B cell (primary cell): ENCODE measurements around the gene MIX23. TPM values are rescaled to one million over a fixed set of nuclear protein-coding genes. Genes with fewer than 3 reads are reported as not detected.

Experiments
- ATAC-seq: fragments of 200-7000 bp; cut with Tn5 transposase; one replicate; pipeline ENCODE4 v1.10.0; 2021; ENCODE audit warnings: low read depth, mild to moderate bottlenecking, moderate number of reproducible peaks, moderate library complexity
- CTCF ChIA-PET: fragments of 350-600 bp; sonication (Branson Sonifier 250); formaldehyde crosslinking; loops from one replicate; lab custom pipeline; 2021; ENCODE audit warnings: antibody characterized with exemption, inconsistent platforms; lab: Charles Lee
- POLR2A ChIA-PET: fragments of 350-600 bp; sonication (Branson Sonifier 250); formaldehyde crosslinking; loops from one replicate; lab custom pipeline; 2021; ENCODE audit warnings: antibody characterized with exemption; lab: Charles Lee
- DNase-seq: peaks from one replicate; pipeline ENCODE4 v3.0.0; 2013
- H2AFZ ChIP-seq: 2 replicates; pipeline ENCODE4 v1.6.1; 2012; ENCODE audit warnings: mild to moderate bottlenecking, low read depth, low read length; ENCODE audit not compliant: insufficient read depth, poor library complexity, severe bottlenecking
- H3K27ac ChIP-seq, 2 donors: 1 replicate in 1 of 2; 2 replicates in 1 of 2; pipeline ENCODE4 v1.5.1; 2012 to 2013; ENCODE audit warnings: low read length in 2 of 2, mild to moderate bottlenecking in 2 of 2, moderate library complexity in 1 of 2
- H3K27me3 ChIP-seq, 4 experiments: fragments of 200-600 bp in 1 of 4; sonication (generic) in 1 of 4; replicated peaks in 1 of 4; 1 replicate in 2 of 4; 2 replicates in 2 of 4; pipeline versions ENCODE4 v1.6.1 to v1.7.0; 2013 to 2016; ENCODE audit warnings: low read length in 3 of 4, mild to moderate bottlenecking in 2 of 4, mixed read lengths in 1 of 4, moderate library complexity in 1 of 4; ENCODE audit not compliant: insufficient read depth in 4 of 4, control insufficient read depth in 3 of 4; ENCODE audit errors: control extremely low read depth in 1 of 4
- H3K36me3 ChIP-seq, 2 experiments: replicated peaks in 1 of 2; 1 replicate in 1 of 2; 2 replicates in 1 of 2; pipeline versions ENCODE4 v1.6.1 to v1.7.1; 2013; ENCODE audit warnings: low read length in 1 of 2; ENCODE audit not compliant: insufficient read depth in 2 of 2, control insufficient read depth in 1 of 2; ENCODE audit errors: control extremely low read depth in 1 of 2, extremely low read depth in 1 of 2
- H3K4me1 ChIP-seq, 2 donors: fragments of 200-600 bp in 1 of 2; sonication (generic) in 1 of 2; 1 replicate in 1 of 2; 2 replicates in 1 of 2; pipeline versions ENCODE4 v1.5.1 to v1.6.1; 2013 to 2017; ENCODE audit warnings: low read length in 2 of 2; ENCODE audit not compliant: control insufficient read depth in 2 of 2, insufficient read depth in 2 of 2
- H3K4me2 ChIP-seq: replicated peaks from 2 replicates; pipeline ENCODE3; 2012; ENCODE audit warnings: mild to moderate bottlenecking, low read depth, low read length; ENCODE audit not compliant: poor library complexity, severe bottlenecking
- H3K4me3 ChIP-seq, 5 experiments: fragments of 200-600 bp in 1 of 5; sonication (generic) in 1 of 5; 1 replicate in 3 of 5; 2 replicates in 2 of 5; pipeline versions ENCODE4 v1.5.1 to v1.7.0; 2011 to 2016; ENCODE audit warnings: low read length in 4 of 5, mild to moderate bottlenecking in 4 of 5, low read depth in 2 of 5, control low read depth in 1 of 5, moderate library complexity in 1 of 5; ENCODE audit not compliant: insufficient read depth in 1 of 5; ENCODE audit errors: control extremely low read depth in 1 of 5, extremely low read depth in 1 of 5
- H3K79me2 ChIP-seq: fragments of 200-600 bp; sonication (generic); one replicate; pipeline ENCODE4 v1.6.0; 2016; ENCODE audit warnings: low read length; ENCODE audit not compliant: control insufficient read depth, insufficient read depth
- H3K9ac ChIP-seq: fragments of 200-600 bp; sonication (generic); 2 replicates; pipeline ENCODE4 v1.6.1; 2017; ENCODE audit warnings: mild to moderate bottlenecking, low read length, moderate library complexity
- H3K9me3 ChIP-seq, 3 donors: one replicate each; pipeline versions ENCODE4 v1.6.1 to v1.7.1; 2013; ENCODE audit warnings: low read length in 2 of 3; ENCODE audit not compliant: control insufficient read depth in 2 of 3, insufficient read depth in 1 of 3; ENCODE audit errors: control extremely low read depth in 1 of 3
- H4K20me1 ChIP-seq: 2 replicates; pipeline ENCODE4 v1.6.0; 2012; ENCODE audit warnings: mild to moderate bottlenecking, low read length; ENCODE audit not compliant: insufficient read depth, control insufficient read depth, poor library complexity, severe bottlenecking
- H3K27ac Mint-ChIP-seq: one replicate; pipeline ENCODE4 v1.8.0; 2021; ENCODE audit warnings: mixed read lengths
- H3K27me3 Mint-ChIP-seq: one replicate; pipeline ENCODE4 v1.8.0; 2021; ENCODE audit warnings: mixed read lengths
- H3K4me1 Mint-ChIP-seq: one replicate; pipeline ENCODE4 v1.8.0; 2021; ENCODE audit warnings: mixed read lengths
- H3K4me3 Mint-ChIP-seq: one replicate; pipeline ENCODE4 v1.8.0; 2021; ENCODE audit warnings: mixed read lengths
- H3K9me3 Mint-ChIP-seq: one replicate; pipeline ENCODE4 v1.8.0; 2022; ENCODE audit warnings: mixed read lengths; ENCODE audit not compliant: insufficient read depth
- EZH2 ChIP-seq: IDR thresholded peaks from 2 replicates; pipeline ENCODE4 v1.6.1; 2012; ENCODE audit warnings: borderline replicate concordance, low read depth, mild to moderate bottlenecking, moderate library complexity, low read length; ENCODE audit not compliant: insufficient read depth, poor library complexity, severe bottlenecking
- WGBS: methylation state at CpG from one replicate; pipeline ENCODE4 v1.1.5; 2013; ENCODE audit warnings: missing lambda C conversion rate; ENCODE audit not compliant: insufficient coverage; 5-methylcytosine and 5-hydroxymethylcytosine counted together
- intact Hi-C: fragments of 100-400 bp; cut with micrococcal nuclease; formaldehyde crosslinking; loops from one replicate; pipeline ENCODE4 v1.10.0; 2022
- polyA plus RNA-seq: library from polyadenylated mRNA; depleted of rRNA; stranded (reverse); fragments of >200 nt; gene quantifications from 2 replicates; pipeline ENCODE4 v1.2.3, GENCODE V29; 2012
- small RNA-seq: library from RNA; depleted of rRNA; stranded (forward); fragments of <200 nt; gene quantifications from one replicate; pipeline ENCODE3, GENCODE V24; 2012; ENCODE audit warnings: low replicate concordance, low read depth; ENCODE audit not compliant: insufficient read length
- total RNA-seq, 2 donors: library from RNA; stranded (reverse); fragments of 120-200 nt in 1 of 2; gene quantifications; 1 replicate in 1 of 2; 2 replicates in 1 of 2; pipeline versions ENCODE4 v1.2.3 to v1.2.4, GENCODE V29; 2013 to 2022
- TF ChIP-seq, protein P1 (sequence below): fragments of 200-600 bp; IDR thresholded peaks from one replicate; pipeline ENCODE4 v1.8.0; 2022; ENCODE audit warnings: antibody characterized with exemption, mild to moderate bottlenecking

Gene MIX23
- total and polyA plus RNA-seq, 2 donors (not counting 1 experiment from before 2014, with no cell fraction given), result 9.2 to 33.1 TPM

DNA sequence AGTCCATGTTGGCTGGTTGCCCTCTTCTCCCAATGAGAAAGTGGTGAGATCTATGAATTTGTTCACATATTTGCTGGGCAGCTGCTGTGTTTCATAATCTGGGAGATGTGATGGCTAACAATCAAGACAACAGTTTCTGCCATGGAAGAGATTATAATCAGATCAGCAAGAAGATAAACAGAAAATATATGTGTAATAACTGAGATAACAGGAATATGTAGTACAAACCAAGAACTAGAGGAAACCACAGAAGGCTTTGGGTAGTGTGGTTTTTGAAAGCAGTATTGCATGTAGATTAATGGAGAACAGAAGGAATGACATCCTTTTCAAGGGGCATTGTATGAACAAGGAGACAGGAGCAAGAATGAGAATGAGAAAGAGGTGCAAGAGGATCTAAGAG, 70.2 kb downstream of the MIX23 start:
- H3K36me3 ChIP-seq, result no peaks in the 10 kb centered on the region
- H3K27ac ChIP-seq, result no peak overlapping the region
- no peaks in the 10 kb centered on the region for H4K20me1 ChIP-seq
- TF ChIP-seq, protein P1, sequence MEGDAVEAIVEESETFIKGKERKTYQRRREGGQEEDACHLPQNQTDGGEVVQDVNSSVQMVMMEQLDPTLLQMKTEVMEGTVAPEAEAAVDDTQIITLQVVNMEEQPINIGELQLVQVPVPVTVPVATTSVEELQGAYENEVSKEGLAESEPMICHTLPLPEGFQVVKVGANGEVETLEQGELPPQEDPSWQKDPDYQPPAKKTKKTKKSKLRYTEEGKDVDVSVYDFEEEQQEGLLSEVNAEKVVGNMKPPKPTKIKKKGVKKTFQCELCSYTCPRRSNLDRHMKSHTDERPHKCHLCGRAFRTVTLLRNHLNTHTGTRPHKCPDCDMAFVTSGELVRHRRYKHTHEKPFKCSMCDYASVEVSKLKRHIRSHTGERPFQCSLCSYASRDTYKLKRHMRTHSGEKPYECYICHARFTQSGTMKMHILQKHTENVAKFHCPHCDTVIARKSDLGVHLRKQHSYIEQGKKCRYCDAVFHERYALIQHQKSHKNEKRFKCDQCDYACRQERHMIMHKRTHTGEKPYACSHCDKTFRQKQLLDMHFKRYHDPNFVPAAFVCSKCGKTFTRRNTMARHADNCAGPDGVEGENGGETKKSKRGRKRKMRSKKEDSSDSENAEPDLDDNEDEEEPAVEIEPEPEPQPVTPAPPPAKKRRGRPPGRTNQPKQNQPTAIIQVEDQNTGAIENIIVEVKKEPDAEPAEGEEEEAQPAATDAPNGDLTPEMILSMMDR, result no peak
- no peak for TF ChIP-seq EZH2
- Mint-ChIP-seq H3K27me3 (peaks cover 10% of the 10 kb centered on the region), H3K4me3 (no peak overlapping the region), H3K4me1 (no peaks in the 10 kb centered on the region), H3K27ac (no peak overlapping the region), H3K9me3 (no peaks in the 10 kb centered on the region)
- no peak overlapping the region for H2AFZ ChIP-seq
- H3K9me3 ChIP-seq, result no peaks in the 10 kb centered on the region
- intact Hi-C loops, result no loop called here
- POLR2A ChIA-PET, result no interaction called here
- no peak for DNase-seq
- no peak overlapping the region for H3K9ac ChIP-seq
- H3K79me2 ChIP-seq, result no peaks in the 10 kb centered on the region
- ATAC-seq, result no peak
- no peak overlapping the region for H3K4me2 ChIP-seq
- H3K4me1 ChIP-seq, result no peaks in the 10 kb centered on the region
- CTCF ChIA-PET, result interaction anchor here (0.8 kb wide), 1 partner anchor 9 kb away, joined by 5 read pairs; no protein-coding TSS in a partner anchor
- H3K27me3 ChIP-seq, result no peaks in the 10 kb centered on the region
- no peak overlapping the region for H3K4me3 ChIP-seq

DNA sequence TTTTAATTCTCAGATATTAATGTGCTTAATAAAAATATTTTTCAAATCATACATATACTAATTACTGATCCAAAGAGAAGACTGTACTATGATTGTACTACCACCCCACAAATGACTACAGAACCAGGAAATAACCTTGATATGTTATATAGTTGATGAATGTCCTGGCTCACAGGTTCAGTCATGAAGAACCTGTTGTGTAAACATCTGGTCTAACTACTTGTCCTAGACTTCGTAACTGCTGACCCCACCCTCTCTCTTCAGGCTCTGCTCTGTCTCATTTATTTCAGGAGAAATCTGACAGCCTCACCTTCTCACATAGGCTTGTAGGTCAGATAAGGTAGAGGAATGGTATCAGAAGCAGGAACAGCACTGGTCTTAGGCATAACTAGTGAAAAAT, 72.7 kb downstream of the MIX23 start:
- H3K4me3 Mint-ChIP-seq, result no peak overlapping the region
- no peak overlapping the region for H3K27ac ChIP-seq
- H3K9me3 ChIP-seq, result no peaks in the 10 kb centered on the region
- H3K4me2 ChIP-seq, result no peak overlapping the region
- H3K9me3 Mint-ChIP-seq, result no peaks in the 10 kb centered on the region
- no peak for ATAC-seq
- no peaks in the 10 kb centered on the region for H3K79me2 ChIP-seq
- H3K4me1 Mint-ChIP-seq, result no peaks in the 10 kb centered on the region
- POLR2A ChIA-PET, result no interaction called here
- H3K36me3 ChIP-seq, result no peaks in the 10 kb centered on the region
- H3K4me1 ChIP-seq, result no peaks in the 10 kb centered on the region
- peaks cover 0 to 2% (median 0%) of the 10 kb centered on the region in 4 experiments for H3K27me3 ChIP-seq
- DNase-seq, result no peak
- no peak overlapping the region for H2AFZ ChIP-seq
- intact Hi-C loops, result no loop called here
- WGBS, result no CpG with 5 or more reads among the region's 1 CpG
- no peaks in the 10 kb centered on the region for H4K20me1 ChIP-seq
- H3K27ac Mint-ChIP-seq, result no peak overlapping the region
- TF ChIP-seq EZH2, result no peak
- TF ChIP-seq, protein P1, result no peak
- H3K4me3 ChIP-seq, result no peak overlapping the region
- CTCF ChIA-PET, result no interaction called here
- H3K27me3 Mint-ChIP-seq, result peaks cover 5% of the 10 kb centered on the region
- H3K9ac ChIP-seq, result no peak overlapping the region

Small RNAs within 50 kb of the gene (small RNA-seq; reads per million reads assigned to genes)
- gene AC083798.1, result not detected

Other genes with a start within 250 kb of the MIX23 start
- gene CASR, start 199.6 kb downstream of the MIX23 start, total RNA-seq, result not detected in 2 replicates
- gene CASR, start 199.6 kb downstream of the MIX23 start, polyA plus RNA-seq, result not detected in 2 replicates
- not detected in 2 replicates for gene CSTA, start 58.0 kb downstream of the MIX23 start, total RNA-seq
- 1.0 and 1.3 TPM in 2 replicates for gene CSTA, start 58.0 kb downstream of the MIX23 start, polyA plus RNA-seq
- 13.9 and 17.5 TPM in 2 replicates for gene FAM162A, start 951 bp upstream of the MIX23 start, total RNA-seq
- 10.9 and 12.9 TPM in 2 replicates for gene FAM162A, start 951 bp upstream of the MIX23 start, polyA plus RNA-seq
- 11.6 and 12.3 TPM in 2 replicates for gene WDR5B, start 32.8 kb upstream of the MIX23 start, total RNA-seq
- 3.5 and 4.6 TPM in 2 replicates for gene WDR5B, start 32.8 kb upstream of the MIX23 start, polyA plus RNA-seq
- 79.4 and 85.9 TPM in 2 replicates for gene KPNA1, start 131.7 kb upstream of the MIX23 start, total RNA-seq
- 14.9 and 15.2 TPM in 2 replicates for gene KPNA1, start 131.7 kb upstream of the MIX23 start, polyA plus RNA-seq
- 29.8 and 31.2 TPM in 2 replicates for gene PARP9, start 181.1 kb upstream of the MIX23 start, total RNA-seq
- gene PARP9, start 181.1 kb upstream of the MIX23 start, polyA plus RNA-seq, result 19.6 and 19.7 TPM in 2 replicates
- gene DTX3L, start 181.1 kb upstream of the MIX23 start, total RNA-seq, result 41.1 and 44.0 TPM in 2 replicates
- gene DTX3L, start 181.1 kb upstream of the MIX23 start, polyA plus RNA-seq, result 7.3 and 8.1 TPM in 2 replicates
- 172 and 182 TPM in 2 replicates for gene PARP15, start 194.4 kb upstream of the MIX23 start, total RNA-seq
- gene PARP15, start 194.4 kb upstream of the MIX23 start, polyA plus RNA-seq, result 307 and 489 TPM in 2 replicates